ENCODE results near the gene LANCL3. TPM values are rescaled to one million over a fixed set of nuclear protein-coding genes. Genes with fewer than 3 reads are reported as not detected.

LANCL3 gene
- total RNA-seq = 0.93 and 1.6 TPM in 2 replicates

DNA sequence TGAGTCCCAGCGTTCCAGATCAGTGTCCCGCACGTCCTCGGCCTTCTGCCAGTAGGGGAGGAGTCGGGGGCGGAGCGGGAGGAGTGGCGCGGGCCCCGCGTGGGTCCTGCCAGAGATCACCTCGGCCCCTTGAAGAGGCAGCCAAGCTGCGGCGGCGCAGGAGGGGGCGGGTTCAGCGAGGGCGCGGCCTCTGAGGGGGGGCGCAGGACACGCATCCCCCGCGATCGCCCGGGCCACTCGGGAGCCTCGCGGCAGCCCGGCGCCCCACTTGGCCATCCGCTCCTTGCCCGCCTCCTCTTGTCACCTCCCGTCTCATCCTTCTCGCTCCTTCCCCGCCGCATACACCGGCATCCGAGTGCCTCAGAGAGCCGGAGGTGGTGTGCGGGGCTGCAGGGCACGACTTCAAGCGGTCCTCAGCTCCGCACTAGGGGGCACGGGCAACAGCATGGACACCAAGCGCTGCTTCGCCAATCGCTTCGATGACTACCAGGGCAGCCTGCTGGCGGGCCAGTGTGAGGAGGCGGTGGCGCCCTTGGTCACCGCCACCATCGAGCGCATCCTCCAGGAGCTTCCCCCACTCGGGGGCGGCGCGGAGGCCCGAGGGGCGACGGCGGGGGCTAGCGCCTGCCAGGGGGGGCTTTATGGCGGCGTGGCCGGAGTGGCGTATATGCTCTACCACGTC is at the start of gene LANCL3:
TSS of gene LANCL3 (plus strand) at position 236 of the 682 bp plus-strand sequence. CDS start at position 446, 210 bp downstream.

DNA sequence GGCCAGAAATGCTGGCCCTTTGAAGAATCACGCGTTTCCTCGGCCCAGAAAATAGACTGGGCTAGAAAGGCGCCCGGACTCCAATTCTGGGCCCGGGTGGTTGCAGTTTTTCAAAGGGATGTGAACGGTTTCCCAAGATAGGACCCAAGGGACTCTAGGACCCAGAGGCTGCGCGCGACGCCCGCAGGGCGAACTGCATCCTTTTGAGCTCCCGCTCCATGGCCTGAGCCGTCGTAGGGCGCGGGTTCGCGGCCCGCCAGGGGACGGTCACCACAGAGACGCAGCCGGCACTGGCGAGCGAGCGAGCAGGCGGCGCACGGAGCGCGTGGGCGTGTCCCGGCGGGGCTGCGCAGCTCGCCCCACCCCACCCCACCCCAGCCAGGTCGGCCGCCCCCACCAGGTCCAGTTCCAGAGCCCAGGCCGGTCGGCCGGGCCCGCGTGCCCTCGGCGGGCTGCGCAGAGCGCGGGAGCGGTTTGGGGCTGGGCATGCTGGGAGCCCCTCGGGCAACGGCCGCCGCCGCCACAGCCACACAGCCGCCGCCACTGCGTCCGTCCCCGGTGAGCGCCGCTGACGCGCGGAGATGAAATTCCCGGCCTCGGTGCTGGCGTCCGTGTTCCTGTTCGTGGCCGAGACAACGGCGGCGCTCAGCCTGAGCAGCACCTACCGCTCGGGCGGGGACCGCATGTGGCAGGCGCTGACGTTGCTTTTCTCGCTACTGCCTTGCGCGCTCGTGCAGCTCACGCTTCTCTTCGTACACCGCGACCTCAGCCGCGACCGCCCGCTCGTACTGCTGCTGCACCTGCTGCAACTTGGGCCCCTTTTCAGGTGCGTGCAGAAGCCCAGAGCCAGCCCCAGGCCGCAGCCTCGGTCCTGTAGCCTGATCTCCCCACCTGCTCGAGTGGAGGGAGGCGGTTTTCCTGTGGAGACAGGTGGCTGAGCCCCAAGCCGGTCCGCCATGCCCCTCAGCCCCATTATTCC is 114.2 kb downstream of the LANCL3 start, which contains the start of gene XK:
TSS of gene XK (plus strand) at position 411 of the 979 bp plus-strand sequence. CDS start at position 582, 171 bp downstream.

Other genes starting within 250 kb of the LANCL3 start
- 47.2 and 55.2 TPM in 2 replicates for gene PRRG1, start 222.3 kb upstream of the LANCL3 start, total RNA-seq
- under 0.01 and 0.07 TPM in 2 replicates for gene XK, start 114.1 kb downstream of the LANCL3 start, total RNA-seq
- gene CYBB, start 208.4 kb downstream of the LANCL3 start, total RNA-seq = not detected in 2 replicates

Measured in thoracic aorta endothelial cell (primary cell).